HG03175 (cell line): ENCODE results near the gene MRPL4.
"Not testable (repeated sequence)": the region's sequence is repeated elsewhere in the genome, so short reads cannot be mapped to it uniquely, and the experiment has no call there.

ENCODE experiments used
- ATAC-seq: cut with Tn5 transposase; IDR thresholded peaks from one replicate; pipeline ENCODE4 v1.9.1; 2021; ENCODE audit warnings: mild to moderate bottlenecking, moderate library complexity; ENCODE audit not compliant: unreplicated experiment

MRPL4 gene

DNA sequence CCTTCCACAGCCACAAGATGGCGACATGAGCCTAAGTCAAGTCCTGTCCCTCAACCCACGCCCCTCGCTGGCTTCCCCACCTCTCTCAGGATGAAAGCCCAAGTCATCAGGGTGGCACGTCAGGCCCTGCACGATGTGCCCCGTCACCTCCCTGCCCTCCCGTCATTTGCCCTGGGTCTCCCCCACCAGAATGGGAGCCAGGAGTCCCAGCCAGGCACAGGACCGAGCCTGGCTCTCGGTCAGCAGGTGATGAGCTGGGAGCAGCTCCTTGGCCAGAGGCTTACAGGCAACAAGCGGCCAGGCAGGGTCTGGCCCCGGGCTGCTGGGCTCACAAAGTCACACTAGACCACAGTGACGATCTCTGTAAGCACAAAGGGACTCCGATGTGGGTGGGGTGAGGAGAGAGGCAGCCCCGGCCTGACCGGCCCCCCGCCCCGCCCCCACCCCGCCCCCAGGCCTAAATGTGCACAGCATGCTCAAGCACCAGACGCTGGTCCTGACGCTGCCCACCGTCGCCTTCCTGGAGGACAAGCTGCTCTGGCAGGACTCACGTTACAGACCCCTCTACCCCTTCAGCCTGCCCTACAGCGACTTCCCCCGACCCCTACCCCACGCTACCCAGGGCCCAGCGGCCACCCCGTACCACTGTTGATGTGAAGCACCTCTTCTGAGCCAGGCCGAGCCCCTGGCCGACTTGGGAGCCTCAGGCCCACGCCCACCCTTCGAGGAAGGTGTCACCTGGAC is 7.3 kb downstream of the MRPL4 start:
- ATAC-seq, result no peak

GRCh38 chr19:10260141-10260584 is 8.1 kb downstream of the MRPL4 start:
- no peak for ATAC-seq

- ATAC-seq, result no peak
Measured at GRCh38 chr19:10262771-10263170, 10.8 kb downstream of the MRPL4 start.

DNA sequence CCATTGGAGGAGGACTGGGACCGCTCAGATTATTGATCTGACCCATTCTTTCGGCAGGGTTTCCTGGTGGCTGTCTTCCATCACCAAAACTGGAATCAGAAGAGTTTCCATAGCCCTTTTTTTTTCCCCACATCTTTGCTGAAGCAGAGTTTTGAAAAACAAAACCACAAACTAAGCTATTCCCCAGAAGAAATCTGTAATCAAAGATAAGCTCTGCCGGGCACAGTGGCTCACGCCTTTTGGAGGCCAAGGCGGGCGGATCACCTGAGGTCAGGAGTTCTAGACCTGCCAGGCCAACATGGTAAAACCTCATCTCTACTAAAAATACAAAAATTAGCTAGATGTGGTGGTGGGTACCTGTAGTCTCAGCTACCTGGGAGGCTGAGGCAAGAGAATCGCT is 14.7 kb downstream of the MRPL4 start:
- no peak for ATAC-seq

DNA sequence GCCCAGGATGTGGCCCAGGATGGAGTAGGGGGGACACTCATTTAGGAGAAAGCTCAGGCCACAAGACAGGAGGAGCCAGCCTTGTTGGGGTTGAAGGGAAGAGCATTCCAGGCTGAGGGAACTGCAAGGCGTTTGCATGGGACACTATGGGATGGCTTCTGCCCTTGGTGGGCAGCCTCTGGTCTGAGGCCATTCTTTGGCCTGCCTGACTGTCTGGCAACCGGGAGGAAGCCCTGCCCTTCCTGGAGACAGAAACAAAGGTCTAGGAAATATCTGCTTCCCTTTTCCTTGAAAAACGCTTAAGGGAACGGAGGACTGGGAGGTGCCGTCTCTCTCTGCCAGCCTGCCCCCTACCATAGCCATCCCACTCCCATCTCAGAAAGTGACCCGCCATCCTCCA is 16.1 kb downstream of the MRPL4 start:
- ATAC-seq, result no peak

GRCh38 chr19:10269333-10270179 is 17.5 kb downstream of the MRPL4 start:
- no peak for ATAC-seq

- peak; percentile 57 for ATAC-seq
Measured at GRCh38 chr19:10270180-10270615, 18.2 kb downstream of the MRPL4 start.

- ATAC-seq, result peak; percentile 43
Measured at GRCh38 chr19:10270616-10271394, 18.8 kb downstream of the MRPL4 start, which contains the start of gene ICAM1. TSS of gene ICAM1 (plus strand) at chr19:10271120. CDS start at chr19:10271160, 40 bp downstream.

- ATAC-seq, result no peak
Measured at GRCh38 chr19:10271543-10272086, 19.6 kb downstream of the MRPL4 start.

DNA sequence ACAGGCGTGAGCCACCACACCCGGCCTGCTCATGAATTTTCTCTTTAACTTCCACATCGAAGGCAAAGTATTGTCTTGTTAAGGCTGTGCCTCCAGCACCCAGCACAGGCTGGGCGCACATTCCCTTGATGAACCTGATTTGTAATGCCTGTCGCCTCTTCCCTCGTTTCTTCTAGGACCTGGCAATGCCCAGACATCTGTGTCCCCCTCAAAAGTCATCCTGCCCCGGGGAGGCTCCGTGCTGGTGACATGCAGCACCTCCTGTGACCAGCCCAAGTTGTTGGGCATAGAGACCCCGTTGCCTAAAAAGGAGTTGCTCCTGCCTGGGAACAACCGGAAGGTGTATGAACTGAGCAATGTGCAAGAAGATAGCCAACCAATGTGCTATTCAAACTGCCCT is 22.6 kb downstream of the MRPL4 start:
- no peak for ATAC-seq

- ATAC-seq, result no peak
Measured at GRCh38 chr19:10277795-10278589, 26.0 kb downstream of the MRPL4 start.

- no peak for ATAC-seq
Measured at GRCh38 chr19:10278935-10279334, 26.9 kb downstream of the MRPL4 start.

DNA sequence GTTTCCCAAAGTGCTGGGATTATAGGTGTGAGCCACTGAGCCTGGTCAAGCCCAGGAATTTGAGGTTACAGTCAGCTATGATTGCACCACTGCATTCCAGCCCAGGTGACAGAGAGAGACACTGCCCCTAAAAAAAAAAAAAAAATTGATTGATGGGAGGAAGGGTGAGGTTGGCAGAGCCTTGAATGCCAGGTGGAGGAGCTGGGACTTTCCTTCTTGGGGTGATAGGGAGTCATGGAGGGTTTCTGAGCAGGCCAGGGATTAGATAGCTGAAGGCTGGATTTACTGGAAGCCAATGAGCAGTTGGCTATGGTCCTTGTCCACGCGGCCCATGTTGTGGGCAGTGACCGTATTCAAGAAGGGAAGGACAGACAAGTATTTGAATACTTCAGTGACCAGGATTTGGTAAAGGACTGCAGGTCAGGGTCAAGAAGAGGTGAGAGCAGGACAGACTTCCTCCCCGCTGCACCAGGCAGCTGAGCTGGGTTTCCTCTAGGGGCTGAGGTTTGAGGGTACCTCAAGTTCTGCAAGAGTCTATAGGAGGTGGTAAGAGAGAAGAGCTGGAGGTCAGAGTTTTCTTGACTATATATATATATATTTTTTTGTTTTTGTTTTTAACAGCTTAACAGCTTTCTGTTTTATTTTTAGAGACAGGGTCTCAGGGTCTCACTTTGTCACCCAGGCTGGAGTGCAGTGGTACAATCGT is 27.9 kb downstream of the MRPL4 start:
- ATAC-seq, result no peak

DNA sequence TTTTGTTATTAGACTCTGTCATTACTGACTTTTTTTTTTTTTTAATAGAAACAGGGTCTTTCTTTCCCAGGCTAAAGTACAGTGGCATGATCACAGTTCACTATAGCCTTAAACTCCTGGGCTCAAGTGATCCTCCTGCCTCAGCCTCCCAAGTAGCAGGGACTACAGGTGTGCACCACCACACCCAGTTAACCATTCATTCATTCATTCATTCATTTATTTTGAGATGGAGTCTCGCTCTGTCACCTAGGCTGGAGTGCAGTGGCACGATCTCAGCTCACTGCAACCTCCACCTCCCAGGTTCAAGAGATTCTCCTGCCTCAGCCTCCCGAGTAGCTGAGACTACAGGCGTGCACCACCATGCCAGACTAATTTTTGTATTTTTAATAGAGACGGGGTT is 30.0 kb downstream of the MRPL4 start:
- not testable (repeated sequence) for ATAC-seq

DNA sequence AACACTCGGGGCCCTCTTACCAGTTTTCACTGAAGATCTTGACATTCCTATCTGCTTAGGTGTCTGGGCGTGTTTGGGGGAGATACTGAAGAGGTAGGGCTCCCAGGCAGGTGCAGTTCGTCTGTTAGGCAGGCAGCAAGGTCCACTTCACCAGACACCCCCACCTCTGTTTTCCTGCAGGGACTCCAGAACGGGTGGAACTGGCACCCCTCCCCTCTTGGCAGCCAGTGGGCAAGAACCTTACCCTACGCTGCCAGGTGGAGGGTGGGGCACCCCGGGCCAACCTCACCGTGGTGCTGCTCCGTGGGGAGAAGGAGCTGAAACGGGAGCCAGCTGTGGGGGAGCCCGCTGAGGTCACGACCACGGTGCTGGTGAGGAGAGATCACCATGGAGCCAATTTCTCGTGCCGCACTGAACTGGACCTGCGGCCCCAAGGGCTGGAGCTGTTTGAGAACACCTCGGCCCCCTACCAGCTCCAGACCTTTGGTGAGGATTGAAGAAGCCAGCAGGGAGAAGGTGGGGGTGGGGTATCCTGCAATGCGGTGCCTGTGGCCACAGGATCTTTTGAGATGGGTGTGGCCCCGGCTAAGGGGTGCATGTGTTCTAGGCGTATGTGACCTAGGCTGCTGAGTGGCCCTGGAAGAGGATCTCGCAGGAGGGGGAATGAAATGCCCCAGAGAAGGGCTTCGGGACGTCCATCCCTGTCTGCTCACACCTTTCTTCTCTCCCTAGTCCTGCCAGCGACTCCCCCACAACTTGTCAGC is 31.5 kb downstream of the MRPL4 start:
- no peak for ATAC-seq

GRCh38 chr19:10284065-10284959 is 32.3 kb downstream of the MRPL4 start:
- no peak for ATAC-seq

- no peak for ATAC-seq
Measured at GRCh38 chr19:10284960-10285278, 32.9 kb downstream of the MRPL4 start.

- ATAC-seq, result no peak
Measured at GRCh38 chr19:10285393-10285792, 33.4 kb downstream of the MRPL4 start.
